GM12892 (cell line): ENCODE measurements around the gene ADGRD1.

Experiments used
- POLR2A ChIP-seq: IDR thresholded peaks from 2 replicates; pipeline ENCODE4 v1.6.1; 2011; ENCODE audit warnings: low read depth, low read length, control low read depth
- POLR2AphosphoS5 ChIP-seq: IDR thresholded peaks from 2 replicates; pipeline ENCODE4 v1.6.1; 2011; ENCODE audit warnings: low read depth, low read length, control low read depth
- TAF1 ChIP-seq: IDR thresholded peaks from 2 replicates; pipeline ENCODE4 v1.6.1; 2011; ENCODE audit warnings: low read depth, mild to moderate bottlenecking, control low read depth, low read length, borderline replicate concordance

DNA sequence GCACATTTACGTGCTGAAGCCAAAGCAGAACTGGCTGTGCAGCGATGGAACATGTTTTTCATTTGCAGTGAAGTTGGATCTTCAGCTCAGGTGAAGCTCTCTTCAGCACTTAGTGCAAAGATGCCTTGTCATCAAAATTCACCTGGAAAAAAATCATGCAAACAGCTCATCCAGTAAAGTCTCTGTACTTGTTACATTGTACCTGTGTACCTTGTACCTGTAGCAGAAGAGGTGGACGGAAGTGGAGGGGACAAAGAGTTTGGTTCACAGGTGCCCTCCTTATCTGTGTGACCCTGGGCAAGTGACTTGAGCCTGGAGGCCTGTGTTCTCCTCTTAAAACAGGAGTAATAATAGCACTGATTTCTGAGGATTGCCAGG, 54.0 kb downstream of the ADGRD1 start:
- TF ChIP-seq POLR2AphosphoS5 = no peak
- TF ChIP-seq POLR2A = no peak
- no peak for TF ChIP-seq TAF1
